NCI-H82 treated with DMSO at 0.1 percent for 48 hours (cell line): Measurements from ENCODE around the gene VPS8.
"Not testable (repeated sequence)": the region's sequence is repeated elsewhere in the genome, so short reads cannot be mapped to it uniquely, and the experiment has no call there.

ENCODE experiments used
- DNase-seq: peaks from one replicate; lab custom pipeline; 2025; ENCODE audit not compliant: unreplicated experiment; lab: John Stamatoyannopoulos, UW

Gene VPS8

DNA sequence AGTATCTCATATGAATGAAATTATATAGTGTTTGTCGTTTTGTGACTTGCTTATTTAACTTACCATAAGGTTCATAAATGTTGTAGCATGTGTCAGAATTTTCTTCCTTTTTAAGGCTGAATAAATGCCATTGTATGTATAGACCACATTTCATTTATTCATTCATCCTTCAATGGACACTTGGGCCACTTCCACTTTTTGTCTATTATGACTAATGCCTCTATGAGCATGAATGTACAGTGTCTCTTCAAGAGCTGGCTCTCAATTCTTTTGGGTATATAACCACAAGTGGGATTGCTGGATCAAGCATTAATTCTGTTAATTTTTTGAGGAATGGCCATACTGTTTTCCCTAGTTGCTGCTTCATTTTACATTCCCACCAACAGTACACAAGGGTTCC is 156.1 kb downstream of the VPS8 start:
- no peak for DNase-seq

- no peak for DNase-seq
Measured at GRCh38 chr3:184970186-184970585, 158.2 kb downstream of the VPS8 start.

DNA sequence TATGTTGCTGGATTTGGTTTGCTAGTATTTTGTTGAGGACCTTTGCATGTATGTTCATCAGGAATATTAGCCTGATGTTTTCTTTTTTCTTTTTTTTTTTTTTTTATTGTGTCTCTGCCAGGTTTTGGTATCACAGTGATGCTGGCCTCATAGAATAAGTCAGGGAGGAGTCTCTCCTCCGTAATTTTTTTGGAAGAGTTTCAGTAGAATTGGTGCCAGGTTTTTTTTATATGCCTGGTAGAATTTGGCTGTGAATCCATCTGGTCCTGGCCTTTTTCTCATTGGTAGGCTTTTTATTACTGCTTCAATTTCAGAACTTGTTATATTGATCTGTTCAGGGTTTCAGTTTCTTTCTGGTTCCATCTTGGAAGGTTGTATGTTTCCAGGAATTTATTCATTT is 165.8 kb downstream of the VPS8 start:
- no peak for DNase-seq

- no peak for DNase-seq
Measured at GRCh38 chr3:184981071-184981470, 169.1 kb downstream of the VPS8 start.

DNA sequence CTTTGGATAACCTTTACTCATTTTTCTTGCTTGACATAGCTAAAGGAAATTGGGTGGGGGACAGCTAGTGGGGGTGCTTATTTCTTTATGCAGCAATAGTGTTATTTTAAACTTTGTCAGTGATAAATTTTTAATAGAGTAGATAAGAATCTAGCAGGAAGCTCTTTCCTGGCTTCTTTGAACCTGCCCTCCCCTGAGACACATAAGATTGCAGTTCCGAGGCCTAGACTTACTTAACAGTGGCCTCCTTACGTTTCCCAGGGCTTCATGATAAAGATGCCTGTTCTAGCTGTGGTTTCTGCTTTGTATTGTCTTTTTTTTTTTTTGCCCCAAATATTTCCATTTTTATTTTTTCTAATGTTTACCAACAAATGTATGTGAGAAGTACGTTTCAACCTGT is 170.1 kb downstream of the VPS8 start:
- DNase-seq = no peak

DNA sequence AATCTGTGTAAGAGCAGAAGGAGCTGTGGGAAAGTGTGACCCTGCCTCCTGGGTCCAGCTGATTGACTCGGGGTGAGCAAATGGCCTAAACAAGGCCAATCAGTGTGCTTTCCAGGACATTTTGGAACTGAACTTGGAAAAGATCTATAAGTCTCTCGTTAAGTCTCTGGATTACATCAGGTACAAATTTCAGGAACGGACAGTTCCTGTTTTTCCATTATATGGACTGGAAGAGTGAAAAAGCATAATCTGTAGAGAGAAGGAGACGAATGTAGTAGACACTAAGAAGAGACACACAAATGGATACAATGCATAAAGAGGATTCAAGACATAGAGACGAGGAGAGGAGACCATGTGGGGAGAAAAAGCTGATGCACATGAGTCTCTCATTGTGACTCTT is 173.6 kb downstream of the VPS8 start:
- no peak for DNase-seq

GRCh38 chr3:184986366-184986889 is 174.5 kb downstream of the VPS8 start:
- no peak for DNase-seq

GRCh38 chr3:184993394-184993793 is 181.4 kb downstream of the VPS8 start:
- no peak for DNase-seq

DNA sequence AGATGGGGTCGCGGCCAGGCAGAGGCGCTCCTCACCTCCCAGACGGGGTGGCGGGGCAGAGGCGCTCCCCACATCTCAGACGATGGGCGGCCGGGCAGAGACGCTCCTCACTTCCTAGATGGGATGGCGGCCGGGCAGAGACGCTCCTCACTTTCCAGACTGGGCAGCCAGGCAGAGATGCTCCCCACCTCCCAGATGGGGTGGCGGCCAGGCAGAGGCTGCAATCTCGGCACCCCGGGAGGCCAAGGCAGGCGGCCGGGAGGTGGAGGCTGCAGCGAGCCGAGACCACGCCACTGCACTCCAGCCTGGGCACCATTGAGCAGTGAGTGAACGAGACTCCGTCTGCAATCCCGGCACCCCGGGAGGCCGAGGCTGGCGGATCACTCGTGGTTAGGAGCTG is 191.9 kb downstream of the VPS8 start:
- not testable (repeated sequence) for DNase-seq

DNA sequence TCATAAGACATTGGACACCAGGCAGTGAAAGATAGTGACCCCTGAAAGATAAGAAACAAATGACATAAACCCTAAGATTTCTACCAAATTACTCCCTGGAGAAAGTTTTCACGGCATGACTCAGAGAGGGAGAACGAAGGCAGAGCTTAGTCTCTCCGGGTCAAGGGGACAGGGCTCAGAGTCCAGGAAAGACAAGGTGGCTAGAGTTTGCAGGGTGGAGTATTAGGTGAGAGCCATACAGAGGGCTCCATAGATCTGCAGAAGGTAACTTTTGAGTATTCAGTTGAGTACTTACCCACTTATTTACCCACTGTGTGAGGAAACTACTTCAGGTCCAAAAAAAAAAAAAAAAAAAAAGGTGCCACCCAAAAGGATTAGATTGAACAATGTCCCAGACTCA is 197.7 kb downstream of the VPS8 start:
- no peak for DNase-seq

GRCh38 chr3:185017584-185017983 is 205.6 kb downstream of the VPS8 start:
- DNase-seq = not testable (repeated sequence)

DNA sequence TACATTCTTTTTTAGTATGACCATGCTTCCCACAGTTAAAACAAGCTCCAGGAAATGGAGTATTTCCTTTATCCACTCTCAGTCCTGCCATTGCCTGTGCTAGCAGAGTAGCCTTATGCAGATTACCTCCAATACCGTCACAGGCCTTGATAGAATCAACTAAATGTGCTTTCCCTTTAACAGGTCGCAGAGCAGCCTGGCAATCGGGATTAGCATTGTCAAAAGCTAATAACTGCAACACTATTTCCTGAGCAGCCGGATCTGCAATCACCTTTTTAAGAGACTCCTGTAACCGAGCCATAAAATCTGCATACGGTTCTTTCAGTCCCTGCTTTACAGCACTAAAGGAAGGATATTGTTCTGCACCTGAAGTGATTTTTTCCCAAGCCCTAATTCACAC is 206.0 kb downstream of the VPS8 start:
- DNase-seq = not testable (repeated sequence)

- DNase-seq = no peak
Measured at GRCh38 chr3:185021256-185021655, 209.3 kb downstream of the VPS8 start.

- no peak for DNase-seq
Measured at GRCh38 chr3:185024406-185024805, 212.4 kb downstream of the VPS8 start.

- no peak for DNase-seq
Measured at GRCh38 chr3:185024966-185025365, 213.0 kb downstream of the VPS8 start.

- no peak for DNase-seq
Measured at GRCh38 chr3:185028121-185028520, 216.2 kb downstream of the VPS8 start.

- DNase-seq = no peak
Measured at GRCh38 chr3:185029086-185029485, 217.1 kb downstream of the VPS8 start.

DNA sequence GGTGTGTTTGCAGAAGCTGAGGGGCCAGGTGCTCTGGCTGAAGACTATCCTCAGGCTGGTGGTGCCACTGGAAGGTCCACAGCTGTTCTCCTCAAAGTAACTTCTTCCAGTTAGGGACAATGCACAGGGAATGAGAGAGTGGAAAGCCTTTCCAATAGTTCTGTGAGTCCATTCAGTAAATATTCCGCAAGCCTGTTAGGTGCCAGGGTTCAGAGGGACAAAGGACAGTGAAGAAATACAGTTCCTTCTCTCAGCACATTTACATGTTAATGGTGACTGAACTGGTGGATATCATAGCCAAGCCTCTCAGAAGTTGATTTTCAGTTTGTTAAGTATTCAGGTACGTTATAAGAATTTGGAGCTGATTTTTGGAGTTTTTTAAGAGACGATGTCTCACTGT is 218.4 kb downstream of the VPS8 start:
- DNase-seq = no peak

DNA sequence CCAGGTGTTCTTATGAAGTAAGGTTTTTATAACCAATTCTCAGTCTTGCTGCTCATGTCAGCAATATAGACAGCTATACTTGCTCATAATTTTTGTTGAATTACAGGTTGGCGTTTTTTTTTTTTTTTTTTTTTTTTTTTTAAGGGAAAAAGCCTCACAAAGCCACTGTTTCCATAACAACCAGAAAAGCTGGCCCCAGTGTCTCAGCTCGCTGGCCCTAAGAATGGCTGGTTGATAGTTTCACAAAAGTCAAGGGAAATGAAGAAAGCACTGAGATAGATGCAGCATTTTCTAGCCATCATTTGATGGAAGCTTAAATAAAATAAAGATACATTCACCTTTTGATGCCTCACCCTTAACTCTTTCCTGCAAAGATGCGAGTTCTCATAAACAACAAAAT is 219.0 kb downstream of the VPS8 start:
- no peak for DNase-seq

DNA sequence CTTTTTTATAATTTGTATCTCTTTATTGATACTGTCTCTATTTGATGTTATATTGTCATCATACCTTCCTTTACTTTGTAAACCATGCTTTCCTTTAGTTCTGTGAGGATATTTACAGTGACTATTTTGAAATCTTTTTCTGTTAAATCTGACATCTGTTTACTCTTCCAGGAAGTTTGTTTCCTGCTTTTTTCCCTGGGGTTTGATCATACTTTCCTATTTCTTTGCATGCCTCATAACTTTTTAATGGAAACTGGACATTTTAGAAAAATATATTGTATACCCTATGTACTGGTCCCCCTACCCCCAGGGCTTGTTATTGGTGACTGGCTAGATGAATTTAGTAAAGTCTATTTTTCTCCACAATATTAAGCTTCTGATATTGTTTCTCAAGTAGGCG is 225.8 kb downstream of the VPS8 start:
- no peak for DNase-seq

DNA sequence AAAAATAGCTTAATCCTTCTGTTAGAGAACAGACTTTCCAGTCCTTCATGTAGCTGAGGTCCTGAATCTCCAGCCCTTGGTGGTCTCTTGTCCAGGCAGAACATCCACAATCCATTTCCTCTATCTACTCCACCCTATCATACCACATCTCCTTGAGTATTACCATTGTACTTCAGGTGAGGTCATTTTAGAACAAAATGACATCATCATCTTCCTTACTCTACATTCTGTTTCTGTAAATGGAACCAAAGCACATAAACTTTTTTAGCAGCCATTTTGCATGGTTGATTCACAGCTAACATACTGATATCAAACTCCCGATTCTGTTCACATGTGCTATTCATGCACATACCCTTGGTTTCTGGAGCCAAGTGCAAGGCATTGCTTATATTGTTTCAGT is 228.5 kb downstream of the VPS8 start:
- DNase-seq = no peak

DNA sequence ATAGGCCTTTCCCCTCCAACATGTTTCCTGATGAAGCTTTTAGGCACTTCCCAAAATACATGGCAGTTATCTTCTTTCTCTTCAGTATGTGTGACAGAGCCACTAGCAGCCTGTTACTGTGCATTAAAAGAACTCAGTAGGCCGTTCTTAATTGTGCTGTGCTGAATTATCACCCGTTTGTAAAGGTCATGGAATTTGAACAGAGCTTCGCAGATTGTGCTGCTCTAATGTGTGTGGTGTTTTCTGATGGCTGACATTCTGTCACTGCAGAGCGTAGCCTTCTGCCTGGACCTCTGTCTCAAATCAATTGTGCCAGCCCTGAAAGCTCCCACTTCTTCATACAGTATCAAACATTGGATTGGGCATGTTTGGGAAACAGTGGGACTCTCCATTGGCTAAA is 229.6 kb downstream of the VPS8 start:
- DNase-seq = no peak

DNA sequence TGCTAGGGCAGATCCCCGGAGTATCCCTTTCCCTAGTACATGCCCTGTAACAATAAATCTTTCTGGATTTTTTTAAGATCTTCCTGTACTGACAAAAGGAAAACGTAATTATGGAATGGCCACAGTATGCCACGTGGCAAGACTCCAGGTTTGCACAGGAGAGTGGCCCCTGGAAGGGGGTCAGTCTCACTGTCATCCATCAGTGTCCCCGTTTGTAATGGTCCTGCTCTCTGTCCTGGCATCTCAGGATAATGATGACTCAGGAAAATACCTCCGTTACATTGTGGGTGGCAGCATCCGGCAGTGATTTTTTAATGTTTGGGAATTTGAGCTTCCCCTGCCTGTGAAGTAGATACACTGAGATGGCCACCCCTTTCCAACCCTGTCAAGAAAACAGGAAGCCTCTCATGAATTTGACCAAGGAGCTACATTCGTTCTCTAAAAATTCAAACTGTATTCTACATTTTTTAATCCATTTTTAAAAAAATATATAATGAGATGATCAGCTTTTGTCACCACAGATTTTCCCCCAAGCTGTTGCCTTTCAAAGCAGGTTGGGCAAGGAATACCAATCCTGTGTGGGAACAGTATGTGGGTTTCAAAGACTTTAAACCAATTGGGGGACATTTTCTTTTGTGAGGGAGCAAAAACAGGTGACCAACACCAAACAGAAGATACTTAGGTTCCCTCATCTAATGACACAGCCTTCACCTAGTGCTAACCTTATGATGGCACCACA is 230.5 kb downstream of the VPS8 start:
- DNase-seq = no peak
